SK-N-SH (cell line): ENCODE measurements around the gene ZC2HC1C. TPM values are rescaled to one million over a fixed set of nuclear protein-coding genes. Genes with fewer than 3 reads are reported as not detected.

Experiments
- CTCF ChIA-PET: fragments of 300-600, 350-600 bp; formaldehyde crosslinking; extraction: SDS; loops from one replicate; lab custom pipeline; 2021; lab: Yijun Ruan, JAX
- POLR2A ChIA-PET: fragments of 350-600 bp; sonication (Branson Sonifier 250); formaldehyde crosslinking; extraction: SDS; loops from one replicate; lab custom pipeline; 2020; ENCODE audit warnings: antibody characterized with exemption, inconsistent platforms; lab: Yijun Ruan, JAX
- DNase-seq: peaks from one replicate; pipeline ENCODE4 v3.0.0; 2012
- H2AFZ ChIP-seq: fragments of 200-600 bp; sonication (generic); 2 replicates; pipeline ENCODE4 v1.8.1; 2016; ENCODE audit warnings: antibody characterized with exemption, mild to moderate bottlenecking, low read depth
- H3F3A ChIP-seq: fragments of 200-600 bp; sonication (generic); replicated peaks from 2 replicates; pipeline ENCODE3; 2016; ENCODE audit warnings: antibody characterized with exemption, mild to moderate bottlenecking; ENCODE audit not compliant: insufficient read depth
- H3K27ac ChIP-seq, 2 experiments: fragments of 200-500 bp in 1 of 2; fragments of 200-600 bp in 1 of 2; sonication (Bioruptor generic) in 1 of 2; sonication (generic), shearing (Covaris generic) in 1 of 2; 2 replicates each; pipeline versions ENCODE4 v1.5.1 to v1.6.1; 2014 to 2016; ENCODE audit warnings: low read depth in 2 of 2, inconsistent platforms in 1 of 2, low read length in 1 of 2, mild to moderate bottlenecking in 1 of 2, mixed read lengths in 1 of 2
- H3K27me3 ChIP-seq: fragments of 200-600 bp; sonication (generic), shearing (Covaris generic); 2 replicates; pipeline ENCODE4 v1.6.1; 2016; ENCODE audit warnings: mixed run types; ENCODE audit not compliant: insufficient read depth
- H3K36me3 ChIP-seq, 2 experiments: fragments of 200-500 bp in 1 of 2; fragments of 200-600 bp in 1 of 2; sonication (Bioruptor generic) in 1 of 2; sonication (generic) in 1 of 2; replicated peaks in 1 of 2; 2 replicates each; pipeline versions ENCODE3 to v1.5.1; 2014 to 2016; ENCODE audit warnings: low read length in 1 of 2, mild to moderate bottlenecking in 1 of 2; ENCODE audit not compliant: insufficient read depth in 2 of 2, control insufficient read depth in 1 of 2
- H3K4me1 ChIP-seq, 2 experiments: fragments of 200-500 bp in 1 of 2; fragments of 200-600 bp in 1 of 2; sonication (Bioruptor generic) in 1 of 2; sonication (generic), shearing (Covaris generic) in 1 of 2; 2 replicates each; pipeline versions ENCODE4 v1.5.1 to v1.6.1; 2014 to 2016; ENCODE audit warnings: low read depth in 1 of 2, low read length in 1 of 2, mixed run types in 1 of 2; ENCODE audit not compliant: insufficient read depth in 2 of 2, control insufficient read depth in 1 of 2
- H3K4me2 ChIP-seq: fragments of 200-600 bp; sonication (generic), shearing (Covaris generic); 2 replicates; pipeline ENCODE4 v1.6.1; 2017; ENCODE audit warnings: mixed run types
- H3K4me3 ChIP-seq, 2 experiments: fragments of 200-500 bp in 1 of 2; fragments of 200-600 bp in 1 of 2; sonication (Bioruptor generic) in 1 of 2; sonication (generic), shearing (Covaris generic) in 1 of 2; 2 replicates each; pipeline versions ENCODE4 v1.5.1 to v1.8.1; 2014 to 2016; ENCODE audit warnings: low read depth in 2 of 2, inconsistent platforms in 1 of 2, low read length in 1 of 2, mild to moderate bottlenecking in 1 of 2, mixed read lengths in 1 of 2, moderate library complexity in 1 of 2
- H3K79me2 ChIP-seq: fragments of 200-600 bp; sonication (generic); 2 replicates; pipeline ENCODE4 v1.8.1; 2017; ENCODE audit warnings: mild to moderate bottlenecking; ENCODE audit not compliant: insufficient read depth
- H3K9ac ChIP-seq: fragments of 200-600 bp; sonication (generic); 2 replicates; pipeline ENCODE4 v1.6.1; 2017; ENCODE audit warnings: mixed run types
- H3K9me2 ChIP-seq: fragments of 200-600 bp; sonication (generic); 2 replicates; pipeline ENCODE4 v1.6.1; 2017; ENCODE audit warnings: mixed run types
- H3K9me3 ChIP-seq: fragments of 200-600 bp; sonication (generic); 2 replicates; pipeline ENCODE4 v1.6.1; 2017; ENCODE audit warnings: mixed run types, mild to moderate bottlenecking, moderate library complexity
- H4K20me1 ChIP-seq: fragments of 200-600 bp; sonication (generic); 2 replicates; pipeline ENCODE4 v1.6.1; 2017; ENCODE audit warnings: mild to moderate bottlenecking, mixed run types; ENCODE audit not compliant: insufficient read depth
- CTCF ChIP-seq: fragments of 200-600 bp; sonication (generic); IDR thresholded peaks from 2 replicates; pipeline ENCODE4 v1.6.1; 2017; ENCODE audit warnings: antibody characterized with exemption, mild to moderate bottlenecking, moderate library complexity
- ELF1 ChIP-seq: IDR thresholded peaks from 2 replicates; pipeline ENCODE4 v1.4.0; 2012
- EP300 ChIP-seq, 2 experiments: IDR thresholded peaks; 2 replicates each; pipeline versions ENCODE4 v1.4.0 to v1.6.1; 2012; ENCODE audit warnings: borderline replicate concordance in 1 of 2, low read depth in 1 of 2, low read length in 1 of 2
- EZH2phosphoT487 ChIP-seq: fragments of 200-600 bp; sonication (generic); IDR thresholded peaks from 2 replicates; pipeline ENCODE4 v1.6.1; 2017; ENCODE audit warnings: low read depth, mixed run types, mild to moderate bottlenecking, antibody characterized with exemption, moderate library complexity, borderline replicate concordance
- GABPA ChIP-seq: IDR thresholded peaks from 2 replicates; pipeline ENCODE4 v1.4.0; 2012; ENCODE audit warnings: low read depth, mild to moderate bottlenecking
- IRF3 ChIP-seq: fragments of 150-350 bp; IDR thresholded peaks from 2 replicates; pipeline ENCODE4 v1.6.1; 2016; ENCODE audit warnings: mild to moderate bottlenecking, low read depth, low read length
- JUND ChIP-seq: IDR thresholded peaks from 2 replicates; pipeline ENCODE4 v1.4.0; 2012
- NFIC ChIP-seq: IDR thresholded peaks from 2 replicates; pipeline ENCODE4 v1.4.0; 2012; ENCODE audit warnings: borderline replicate concordance
- NRF1 ChIP-seq: IDR thresholded peaks from 2 replicates; pipeline ENCODE4 v1.6.1; 2012; ENCODE audit warnings: low read depth, mild to moderate bottlenecking, low read length
- PBX3 ChIP-seq: IDR thresholded peaks from 2 replicates; pipeline ENCODE4; 2012
- RAD21 ChIP-seq: IDR thresholded peaks from 2 replicates; pipeline ENCODE4 v1.6.1; 2012; ENCODE audit warnings: mild to moderate bottlenecking, low read length
- RCOR1 ChIP-seq: fragments of 150-350 bp; IDR thresholded peaks from 2 replicates; pipeline ENCODE4 v1.6.1; 2017; ENCODE audit warnings: antibody characterized with exemption, low read length
- REST ChIP-seq: IDR thresholded peaks from 2 replicates; pipeline ENCODE4 v1.6.1; 2012; ENCODE audit warnings: mild to moderate bottlenecking, low read depth, low read length, moderate library complexity
- RFX5 ChIP-seq: IDR thresholded peaks from 2 replicates; pipeline ENCODE4 v1.6.1; 2012; ENCODE audit warnings: mild to moderate bottlenecking, improper control_type of control experiment, low read length
- SMC3 ChIP-seq: IDR thresholded peaks from 2 replicates; pipeline ENCODE4 v1.6.1; 2012; ENCODE audit warnings: low read depth, low read length, improper control_type of control experiment
- TAF1 ChIP-seq: IDR thresholded peaks from 2 replicates; pipeline ENCODE4 v1.6.1; 2012; ENCODE audit warnings: low read depth, mild to moderate bottlenecking, low read length, moderate library complexity, borderline replicate concordance
- TCF12 ChIP-seq: IDR thresholded peaks from 2 replicates; pipeline ENCODE4 v1.4.0; 2012
- TEAD4 ChIP-seq: IDR thresholded peaks from 2 replicates; pipeline ENCODE4 v1.4.0; 2012; ENCODE audit warnings: mild to moderate bottlenecking, borderline replicate concordance; ENCODE audit not compliant: insufficient read depth
- WGBS: methylation state at CpG from one replicate; pipeline ENCODE4 v1.1.6; 2017; ENCODE audit warnings: low lambda C conversion rate; 5-methylcytosine and 5-hydroxymethylcytosine counted together
- polyA plus RNA-seq, 3 experiments: library from polyadenylated mRNA; depleted of rRNA; stranded (reverse); fragments of >200 nt; gene quantifications; 2 replicates each; pipeline ENCODE4 v1.2.3, GENCODE V29; 2012

Gene ZC2HC1C
- polyA plus RNA-seq, 1 of the 3 experiments (the other 2 are of a cell fraction), result 1.2 TPM

GRCh38 chr14:75063013-75063412 lies 6.4 kb upstream of the ZC2HC1C start:
- H3K27ac ChIP-seq, result peak overlapping the region; percentile 10 to 67; a peak in 3 of 4 replicates
- ChIA-PET CTCF (interaction anchor here (0.9 to 5.6 kb wide), 9 partner anchors 8 to 194 kb away, joined by 3 to 26 read pairs (median 5); partner anchors contain the start of gene MLH3), POLR2A (interaction anchor here (1.0 kb wide), 2 partner anchors 108 to 109 kb away, joined by 3 read pairs; partner anchors contain the start of gene PGF)
- peak overlapping the region; percentile 92 for H3K4me2 ChIP-seq
- no peak for DNase-seq
- TF ChIP-seq JUND (no peak), RFX5 (no peak), NFIC (no peak), TAF1 (no peak), RCOR1 (no peak), ELF1 (no peak), CTCF (no peak)
- H3K4me3 ChIP-seq, result peak overlapping the region; percentile 71 to 78
- H3K9ac ChIP-seq, result peak overlapping the region; percentile 69
- 24% methylated on average over 5 of the region's 5 CpGs for WGBS
- H3K9me3 ChIP-seq, result 0 out of 2 replicates have a peak, but pooled peaks cover 5% of the 10 kb centered on the region
- H3K27me3 ChIP-seq, result no peaks in the 10 kb centered on the region
- no peaks in the 10 kb centered on the region for H4K20me1 ChIP-seq
- peaks cover 0 to 8% of the 10 kb centered on the region in 2 experiments; a peak in 1 of 4 replicates for H3K4me1 ChIP-seq
- peaks cover 0 to 13% of the 10 kb centered on the region in 2 experiments for H3K36me3 ChIP-seq
- peaks cover 16% of the 10 kb centered on the region for H3F3A ChIP-seq
- no peaks in the 10 kb centered on the region for H3K9me2 ChIP-seq
- peak overlapping the region; percentile 75 for H2AFZ ChIP-seq
- peaks cover 56% of the 10 kb centered on the region for H3K79me2 ChIP-seq

- peaks cover 56% of the 10 kb centered on the region for H3K79me2 ChIP-seq
- POLR2A ChIA-PET, result interaction anchor here (1.0 kb wide), 2 partner anchors 108 to 110 kb away, joined by 3 read pairs; partner anchors contain the start of gene PGF
- H3K27me3 ChIP-seq, result no peaks in the 10 kb centered on the region
- no peaks in the 10 kb centered on the region for H4K20me1 ChIP-seq
- peaks cover 0 to 13% of the 10 kb centered on the region in 2 experiments for H3K36me3 ChIP-seq
- 0 out of 2 replicates have a peak, but pooled peaks cover 5% of the 10 kb centered on the region for H3K9me3 ChIP-seq
- peak; percentile 93 for DNase-seq
- peak within 1 kb of the TSS; percentile 71 to 78 for H3K4me3 ChIP-seq
- peak within 1 kb of the TSS; percentile 92 for H3K4me2 ChIP-seq
- CTCF ChIA-PET, result interaction anchor here (0.9 to 5.6 kb wide), 11 partner anchors 8 to 202 kb away, joined by 3 to 26 read pairs (median 4); partner anchors contain the start of gene MLH3
- peaks cover 0 to 8% of the 10 kb centered on the region in 2 experiments; a peak in 1 of 4 replicates for H3K4me1 ChIP-seq
- no peaks in the 10 kb centered on the region for H3K9me2 ChIP-seq
- H3K9ac ChIP-seq, result peak within 1 kb of the TSS; percentile 69
- 0% methylated on average over 17 of the region's 34 CpGs for WGBS
- peak within 1 kb of the TSS; percentile 75 for H2AFZ ChIP-seq
- H3F3A ChIP-seq, result peaks cover 23% of the 10 kb centered on the region
- peak within 1 kb of the TSS; percentile 10 to 67; a peak in 3 of 4 replicates for H3K27ac ChIP-seq
- TF ChIP-seq RAD21 (no peak), TCF12 (no peak), TEAD4 (no peak), IRF3 (peak; percentile 70), GABPA (peak; percentile 69), REST (peak; percentile 70; the same call in 1 of the 2 replicates), RFX5 (no peak), EZH2phosphoT487 (no peak), SMC3 (no peak), NFIC (no peak), PBX3 (peak; percentile 99), EP300 (IDR thresholded peaks at IDR 0.05; ENCODE audit: borderline replicate concordance in 1 of 2, low read depth in 1 of 2, low read length in 1 of 2) (no peak), NRF1 (no peak)
These were observed 5.8 kb upstream of the ZC2HC1C start, which contains the start of gene ACYP1 for GRCh38 chr14:75063491-75064204. Gene ACYP1, minus strand, starts transcription at chr14:75064024. Its CDS starts 471 bp downstream, at chr14:75063553.
